Effector memory CD8-positive, alpha-beta T cell (primary cell): ENCODE results near the gene ATP6V0E2.

Experiments used
- ATAC-seq: fragments of 150-1000 bp; cut with Tn5 transposase; replicated peaks from 2 replicates; pipeline ENCODE4 v1.10.0; 2021; ENCODE audit warnings: mild to moderate bottlenecking, moderate library complexity
- DNase-seq, 3 experiments: peaks; one replicate each; pipeline ENCODE4 v3.0.0; 2021
- H3K27ac Mint-ChIP-seq, 2 donors: one replicate each; pipeline ENCODE4 v1.8.0; 2022; ENCODE audit warnings: mild to moderate bottlenecking in 2 of 2, mixed read lengths in 2 of 2, moderate library complexity in 2 of 2
- H3K27me3 Mint-ChIP-seq, 2 donors: one replicate each; pipeline ENCODE4 v1.8.0; 2022; ENCODE audit warnings: mixed read lengths in 2 of 2
- H3K36me3 Mint-ChIP-seq: one replicate; pipeline ENCODE4 v1.8.0; 2022; ENCODE audit warnings: mild to moderate bottlenecking, moderate library complexity, mixed read lengths; ENCODE audit not compliant: insufficient read depth
- H3K4me1 Mint-ChIP-seq, 2 donors: one replicate each; pipeline ENCODE4 v1.8.0; 2022; ENCODE audit warnings: low read depth in 2 of 2, mixed read lengths in 2 of 2
- H3K4me3 Mint-ChIP-seq, 2 donors: one replicate each; pipeline ENCODE4 v1.8.0; 2022; ENCODE audit warnings: mild to moderate bottlenecking in 2 of 2, mixed read lengths in 2 of 2, moderate library complexity in 2 of 2
- H3K9me3 Mint-ChIP-seq, 2 donors: one replicate each; pipeline ENCODE4 v1.8.0; 2022; ENCODE audit warnings: mixed read lengths in 2 of 2

Gene ATP6V0E2

DNA sequence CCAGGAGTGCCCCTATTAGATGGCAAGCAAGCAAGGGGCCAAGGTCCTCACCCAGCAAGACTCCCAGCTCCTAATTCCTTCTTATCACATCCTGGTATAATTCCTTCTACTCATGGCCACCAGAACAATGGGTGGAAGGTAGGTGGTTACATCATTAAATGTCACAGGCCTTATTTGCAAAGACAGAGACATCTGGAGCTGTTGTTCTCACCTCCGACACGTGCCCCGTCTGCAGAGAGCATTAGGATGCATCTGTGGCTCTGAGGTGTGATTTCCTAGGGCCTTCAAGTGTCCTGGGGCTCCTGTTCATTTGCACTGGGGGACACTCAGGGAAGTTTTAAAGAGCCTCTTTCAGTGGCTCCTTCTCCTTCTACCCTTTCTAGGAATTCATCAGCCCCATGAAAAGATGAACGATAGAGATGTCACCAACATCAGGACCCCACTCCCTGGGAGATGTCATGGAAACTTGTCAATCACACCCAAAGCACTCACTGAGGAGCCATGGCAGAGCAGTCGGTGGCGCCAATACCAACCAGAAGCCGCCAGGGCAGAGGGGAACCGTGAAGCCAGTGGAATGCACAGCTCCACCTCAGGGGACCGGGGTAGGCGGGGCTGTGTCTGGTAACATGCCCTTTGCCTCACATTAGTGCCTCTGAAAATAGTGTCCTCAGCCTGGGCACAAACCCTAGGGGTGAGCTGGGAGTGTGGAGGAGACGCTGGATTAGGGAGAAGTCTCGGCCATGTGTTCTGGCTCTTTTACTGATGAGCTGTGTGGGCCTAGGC lies 2.9 kb upstream of the ATP6V0E2 start:
- Mint-ChIP-seq H3K36me3 (peaks cover 12% of the 10 kb centered on the region), H3K27me3 (no peaks in the 10 kb centered on the region), H3K27ac (peak overlapping the region; percentile 84 to 88), H3K4me1 (peaks cover 61 to 77% of the 10 kb centered on the region in 2 donors), H3K9me3 (no peaks in the 10 kb centered on the region), H3K4me3 (peak overlapping the region; percentile 70 to 86)
- ATAC-seq (peak; percentile 28), DNase-seq (peak; percentile 20 to 40 (median 20))

DNA sequence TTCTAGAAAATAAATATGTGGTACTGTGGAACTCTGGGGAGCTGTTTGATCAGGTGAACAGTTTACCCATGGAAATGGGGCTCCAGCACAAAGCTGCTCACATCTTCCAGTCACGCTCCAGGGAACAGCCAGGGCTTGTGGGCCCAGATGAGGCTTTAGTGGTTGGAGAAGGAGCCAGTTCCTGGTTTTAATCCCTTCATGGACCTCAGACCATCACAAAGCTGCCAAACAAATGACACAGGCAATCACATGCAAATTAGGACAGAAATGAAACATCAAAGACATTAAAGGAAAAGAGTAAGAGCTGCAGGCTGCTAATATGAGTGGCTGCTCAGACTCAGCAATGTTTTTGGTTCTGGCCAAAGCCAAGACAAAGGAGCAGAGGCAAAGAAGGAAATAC lies 2.2 kb upstream of the ATP6V0E2 start:
- no peaks in the 10 kb centered on the region for H3K27me3 Mint-ChIP-seq
- peak overlapping the region in 1 of 2 donors; percentile 88 for H3K27ac Mint-ChIP-seq
- DNase-seq (no peak), ATAC-seq (no peak)
- H3K36me3 Mint-ChIP-seq, result peaks cover 18% of the 10 kb centered on the region
- H3K9me3 Mint-ChIP-seq, result no peaks in the 10 kb centered on the region
- peak overlapping the region; percentile 70 to 86 for H3K4me3 Mint-ChIP-seq
- H3K4me1 Mint-ChIP-seq, result peaks cover 59 to 75% of the 10 kb centered on the region in 2 donors

DNA sequence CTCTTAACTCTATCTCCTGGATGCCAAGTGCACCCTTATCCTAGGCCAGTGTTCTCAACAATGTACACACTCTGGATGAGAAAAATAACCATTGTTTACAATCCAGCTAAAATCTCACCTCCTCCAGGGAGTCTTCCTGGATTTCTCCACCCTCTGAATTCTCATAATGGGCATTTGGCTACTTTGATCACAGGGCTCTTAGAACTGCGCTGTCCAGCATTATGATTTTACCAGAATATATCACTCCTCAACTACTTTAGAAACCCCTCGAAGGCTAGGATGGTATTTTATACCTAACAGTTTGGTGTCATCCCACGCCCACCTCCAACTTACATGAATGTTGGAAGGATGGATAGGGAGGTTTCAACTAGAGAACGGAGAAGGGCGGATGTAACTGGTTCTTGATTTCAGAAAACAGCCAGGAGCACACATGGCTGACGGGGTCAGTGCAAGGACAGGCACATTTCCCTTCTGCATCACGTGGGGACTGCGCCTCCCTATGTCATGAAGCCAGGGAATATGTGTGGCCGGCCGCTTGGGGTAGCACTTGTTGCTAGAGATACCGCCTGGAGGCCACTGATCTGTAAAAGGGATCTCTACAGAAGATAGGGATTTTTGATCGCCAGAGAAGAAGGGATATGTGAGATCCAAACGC lies 1.2 kb upstream of the ATP6V0E2 start:
- peak overlapping the region; percentile 71 to 72 for H3K27ac Mint-ChIP-seq
- ATAC-seq (no peak), DNase-seq (no peak)
- H3K4me1 Mint-ChIP-seq, result peaks cover 55 to 66% of the 10 kb centered on the region in 2 donors
- H3K27me3 Mint-ChIP-seq, result no peaks in the 10 kb centered on the region
- no peaks in the 10 kb centered on the region for H3K9me3 Mint-ChIP-seq
- peak overlapping the region; percentile 86 to 87 for H3K4me3 Mint-ChIP-seq
- H3K36me3 Mint-ChIP-seq, result peaks cover 23% of the 10 kb centered on the region

DNA sequence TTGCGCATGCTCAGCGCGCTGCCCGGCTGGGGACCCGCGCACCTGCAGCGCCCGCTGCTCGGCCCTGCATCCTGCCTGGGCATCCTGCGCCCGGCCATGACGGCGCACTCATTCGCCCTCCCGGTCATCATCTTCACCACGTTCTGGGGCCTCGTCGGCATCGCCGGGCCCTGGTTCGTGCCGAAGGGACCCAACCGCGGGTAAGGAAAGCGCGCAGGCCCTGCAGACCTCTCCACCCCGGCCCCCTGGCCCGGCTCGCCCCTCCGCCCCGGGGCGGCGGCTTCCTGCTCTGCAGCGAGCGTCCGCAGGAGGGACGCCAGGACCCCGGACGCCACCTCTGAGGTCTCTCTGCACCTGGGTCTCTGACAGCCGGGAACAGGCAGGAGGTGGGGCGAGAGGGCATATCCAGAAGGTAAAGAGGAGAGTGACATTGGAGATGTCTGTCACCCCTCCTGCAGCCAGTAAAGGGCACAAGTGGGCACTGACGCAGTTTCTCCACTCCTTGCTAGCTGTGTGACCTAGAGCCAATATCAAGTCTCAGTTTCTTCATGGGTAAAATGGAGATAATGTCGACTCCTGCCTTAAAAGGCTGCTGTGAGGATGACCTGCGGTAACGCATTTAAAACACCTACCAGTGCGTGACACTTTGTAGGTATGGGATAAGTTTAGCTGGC lies 338 bp downstream of the ATP6V0E2 start:
- Mint-ChIP-seq H3K27me3 (no peaks in the 10 kb centered on the region), H3K27ac (peak overlapping the region; percentile 28 to 71), H3K4me3 (peak overlapping the region; percentile 86 to 87), H3K4me1 (peaks cover 45 to 55% of the 10 kb centered on the region in 2 donors), H3K9me3 (no peaks in the 10 kb centered on the region), H3K36me3 (peaks cover 27% of the 10 kb centered on the region)
- ATAC-seq, result peak; percentile 14
- DNase-seq, result no peak

DNA sequence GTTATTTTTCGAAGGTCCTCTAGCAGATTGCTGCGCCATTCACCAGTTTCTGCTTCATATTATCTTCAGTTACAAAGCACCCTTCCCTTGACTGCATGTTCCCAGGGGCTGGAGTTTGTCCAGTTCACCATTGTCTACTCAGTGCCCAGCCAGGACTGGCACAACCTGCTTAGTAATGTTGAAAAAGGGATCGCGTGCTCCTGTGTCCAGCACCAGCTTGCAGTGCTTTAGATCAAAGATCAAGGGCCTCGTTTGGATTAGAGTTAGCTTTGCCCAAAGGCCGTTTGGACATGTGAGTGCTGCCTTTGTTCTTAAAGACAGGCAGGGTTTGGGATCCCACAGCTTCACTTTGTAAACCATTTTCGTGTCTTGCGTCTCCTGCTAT lies 867 bp downstream of the ATP6V0E2 start:
- ATAC-seq, result no peak
- Mint-ChIP-seq H3K36me3 (peaks cover 25% of the 10 kb centered on the region), H3K27me3 (no peaks in the 10 kb centered on the region), H3K4me3 (peak overlapping the region; percentile 86 to 87), H3K27ac (peak overlapping the region; percentile 17 to 71), H3K4me1 (peaks cover 40 to 50% of the 10 kb centered on the region in 2 donors), H3K9me3 (no peaks in the 10 kb centered on the region)
- no peak for DNase-seq

DNA sequence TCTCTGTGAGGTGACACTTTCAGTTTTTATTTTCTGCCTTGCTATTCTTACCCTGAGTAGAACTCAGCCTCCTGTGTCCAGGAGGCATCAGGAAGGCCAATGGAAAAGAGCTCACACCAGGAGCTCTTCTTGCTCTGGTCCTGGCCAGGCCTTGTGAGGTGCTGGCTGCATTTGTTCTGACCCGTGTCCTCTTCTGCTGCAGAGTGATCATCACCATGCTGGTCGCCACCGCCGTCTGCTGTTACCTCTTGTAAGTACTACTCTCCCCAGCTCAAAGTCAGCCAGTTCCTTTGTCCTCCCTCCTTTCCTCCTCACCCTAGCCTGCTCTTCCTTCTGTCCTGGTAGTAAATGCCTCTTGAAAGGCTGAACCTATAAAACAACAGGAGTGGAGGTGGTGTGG lies 1.6 kb downstream of the ATP6V0E2 start:
- Mint-ChIP-seq H3K4me3 (peak overlapping the region; percentile 86 to 87), H3K9me3 (no peaks in the 10 kb centered on the region)

DNA sequence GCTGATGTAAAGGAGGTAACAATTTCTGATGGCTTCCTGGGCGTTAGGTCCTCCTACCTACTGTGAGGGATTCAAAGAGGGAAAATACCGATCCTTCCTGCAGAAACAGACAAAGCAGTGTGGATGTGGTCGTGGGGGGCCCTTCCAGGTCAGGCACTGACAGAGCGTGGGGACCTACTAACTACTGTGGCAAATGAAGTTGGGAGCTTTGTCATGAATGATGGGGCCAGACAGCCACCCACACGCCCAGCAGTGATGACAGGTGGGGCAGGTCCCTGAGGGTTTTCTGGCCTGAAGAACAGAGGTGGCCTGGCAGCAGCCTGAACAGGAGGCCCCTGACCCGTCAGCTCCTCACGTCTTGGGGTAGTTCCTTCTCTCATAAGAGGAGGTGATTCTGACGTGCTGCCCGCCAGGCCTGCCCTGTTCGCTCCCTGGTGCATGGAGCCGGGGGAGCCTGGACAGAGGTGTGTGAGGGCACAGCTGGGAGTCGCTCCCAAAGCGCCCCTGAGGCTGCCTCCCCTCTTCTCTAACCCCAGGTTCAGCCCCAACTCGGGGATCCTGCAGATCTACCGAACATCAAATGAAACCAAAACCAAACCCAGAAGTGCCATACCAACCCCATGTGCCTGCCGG lies 4.2 kb downstream of the ATP6V0E2 start:
- Mint-ChIP-seq H3K4me3 (no peak overlapping the region), H3K27ac (no peak overlapping the region), H3K27me3 (no peaks in the 10 kb centered on the region), H3K4me1 (peaks cover 18 to 22% of the 10 kb centered on the region in 2 donors), H3K9me3 (no peaks in the 10 kb centered on the region), H3K36me3 (peaks cover 28% of the 10 kb centered on the region)
- ATAC-seq (no peak), DNase-seq (no peak)

More for the DNA sequence above, 1.6 kb downstream of the ATP6V0E2 start:
- no peak for ATAC-seq
- H3K27me3 Mint-ChIP-seq, result no peaks in the 10 kb centered on the region
- no peak for DNase-seq
- H3K27ac Mint-ChIP-seq, result peak overlapping the region in 1 of 2 donors; percentile 17
- peaks cover 26% of the 10 kb centered on the region for H3K36me3 Mint-ChIP-seq
- H3K4me1 Mint-ChIP-seq, result peaks cover 33 to 42% of the 10 kb centered on the region in 2 donors

DNA sequence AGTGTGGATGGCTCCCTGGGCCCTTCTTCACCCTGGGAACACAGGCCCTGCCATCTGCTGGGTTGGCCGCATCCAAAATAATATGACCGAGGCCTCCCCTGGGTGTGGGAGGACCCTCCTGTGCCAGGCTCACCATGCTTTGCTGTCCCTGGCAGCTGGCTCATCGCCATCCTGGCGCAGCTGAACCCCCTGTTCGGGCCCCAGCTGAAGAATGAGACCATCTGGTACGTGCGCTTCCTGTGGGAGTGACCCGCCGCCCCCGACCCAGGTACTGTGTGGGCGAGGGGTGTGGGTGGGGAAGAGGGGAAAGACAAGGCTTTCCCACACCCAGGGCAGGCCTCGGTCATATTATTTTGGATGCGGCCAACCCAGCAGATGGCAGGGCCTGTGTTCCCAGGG lies 4.8 kb downstream of the ATP6V0E2 start:
- H3K4me3 Mint-ChIP-seq, result no peak overlapping the region
- no peaks in the 10 kb centered on the region for H3K27me3 Mint-ChIP-seq
- ATAC-seq (no peak), DNase-seq (no peak)
- H3K9me3 Mint-ChIP-seq, result no peaks in the 10 kb centered on the region
- peaks cover 28% of the 10 kb centered on the region for H3K36me3 Mint-ChIP-seq
- no peak overlapping the region for H3K27ac Mint-ChIP-seq
- H3K4me1 Mint-ChIP-seq, result peaks cover 20 to 27% of the 10 kb centered on the region in 2 donors

DNA sequence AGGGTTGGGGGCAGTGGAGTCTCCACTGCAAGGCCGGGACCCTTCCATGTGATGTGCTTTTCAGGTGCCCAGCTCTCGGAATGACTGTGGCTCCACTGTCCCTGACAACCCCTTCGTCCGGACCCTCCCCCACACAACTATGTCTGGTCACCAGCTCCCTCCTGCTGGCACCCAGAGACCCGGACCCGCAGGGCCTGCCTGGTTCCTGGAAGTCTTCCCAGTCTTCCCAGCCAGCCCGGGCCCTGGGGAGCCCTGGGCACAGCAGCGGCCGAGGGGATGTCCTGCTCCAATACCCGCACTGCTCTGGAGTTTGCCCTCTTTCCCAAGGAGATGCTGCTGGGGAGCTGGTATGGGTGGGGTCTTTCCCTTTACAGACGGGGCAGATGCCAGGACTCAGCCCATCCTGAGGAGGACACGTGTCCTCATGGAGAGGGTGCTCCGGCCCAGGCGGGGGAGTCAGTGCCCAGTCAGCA lies 5.5 kb downstream of the ATP6V0E2 start:
- H3K4me1 Mint-ChIP-seq, result peaks cover 22 to 27% of the 10 kb centered on the region in 2 donors
- no peak overlapping the region for H3K4me3 Mint-ChIP-seq
- DNase-seq (no peak), ATAC-seq (no peak)
- H3K9me3 Mint-ChIP-seq, result no peaks in the 10 kb centered on the region
- H3K27ac Mint-ChIP-seq, result no peak overlapping the region
- no peaks in the 10 kb centered on the region for H3K27me3 Mint-ChIP-seq
- H3K36me3 Mint-ChIP-seq, result peaks cover 28% of the 10 kb centered on the region

DNA sequence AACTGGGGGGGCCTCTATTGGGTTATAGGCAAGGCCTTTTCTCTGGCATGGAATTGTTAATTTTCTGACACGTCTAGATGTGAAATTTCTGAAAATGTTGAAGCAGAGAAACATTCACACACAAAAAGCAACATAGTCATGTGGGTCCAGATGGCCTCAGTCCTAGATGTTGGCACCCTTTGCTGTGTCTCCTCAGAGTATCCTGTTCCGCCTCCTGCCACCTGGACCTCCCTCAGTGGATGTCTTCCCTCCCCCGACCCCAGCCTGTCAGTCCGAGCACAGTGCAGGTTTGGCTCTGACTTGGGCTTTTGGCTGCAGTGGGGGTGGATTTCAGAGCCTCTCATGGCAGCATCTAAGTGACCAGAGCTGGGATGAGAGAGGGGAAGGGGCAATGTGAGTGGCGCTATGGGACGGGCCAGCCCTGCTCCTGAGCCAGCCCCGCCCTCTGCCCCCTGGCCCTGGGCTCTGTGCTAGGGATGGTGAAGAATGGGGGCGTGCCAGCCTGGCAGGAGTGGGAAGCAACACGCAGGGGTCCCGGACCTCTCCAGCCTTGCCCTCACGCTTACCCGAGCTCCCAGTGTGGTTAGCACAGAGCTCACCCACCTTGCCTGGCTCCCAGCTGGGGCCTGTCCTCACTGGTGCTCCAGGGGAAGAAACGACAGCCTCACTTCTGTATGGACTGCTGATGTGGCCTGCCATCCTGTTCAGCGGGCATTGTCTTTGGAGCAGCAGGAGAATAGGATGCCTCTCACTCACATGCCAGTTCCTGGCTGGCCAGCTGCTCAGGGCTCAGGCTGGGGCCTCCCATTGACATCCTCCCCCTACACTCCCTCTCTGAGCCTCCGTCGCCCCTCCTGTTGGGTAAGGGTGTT lies 6.2 kb downstream of the ATP6V0E2 start:
- H3K9me3 Mint-ChIP-seq, result no peaks in the 10 kb centered on the region
- DNase-seq, result no peak
- no peak for ATAC-seq
- H3K36me3 Mint-ChIP-seq, result peaks cover 28% of the 10 kb centered on the region
- H3K4me3 Mint-ChIP-seq, result no peak overlapping the region
- H3K27me3 Mint-ChIP-seq, result no peaks in the 10 kb centered on the region
- peaks cover 15 to 22% of the 10 kb centered on the region in 2 donors for H3K4me1 Mint-ChIP-seq
- H3K27ac Mint-ChIP-seq, result no peak overlapping the region

DNA sequence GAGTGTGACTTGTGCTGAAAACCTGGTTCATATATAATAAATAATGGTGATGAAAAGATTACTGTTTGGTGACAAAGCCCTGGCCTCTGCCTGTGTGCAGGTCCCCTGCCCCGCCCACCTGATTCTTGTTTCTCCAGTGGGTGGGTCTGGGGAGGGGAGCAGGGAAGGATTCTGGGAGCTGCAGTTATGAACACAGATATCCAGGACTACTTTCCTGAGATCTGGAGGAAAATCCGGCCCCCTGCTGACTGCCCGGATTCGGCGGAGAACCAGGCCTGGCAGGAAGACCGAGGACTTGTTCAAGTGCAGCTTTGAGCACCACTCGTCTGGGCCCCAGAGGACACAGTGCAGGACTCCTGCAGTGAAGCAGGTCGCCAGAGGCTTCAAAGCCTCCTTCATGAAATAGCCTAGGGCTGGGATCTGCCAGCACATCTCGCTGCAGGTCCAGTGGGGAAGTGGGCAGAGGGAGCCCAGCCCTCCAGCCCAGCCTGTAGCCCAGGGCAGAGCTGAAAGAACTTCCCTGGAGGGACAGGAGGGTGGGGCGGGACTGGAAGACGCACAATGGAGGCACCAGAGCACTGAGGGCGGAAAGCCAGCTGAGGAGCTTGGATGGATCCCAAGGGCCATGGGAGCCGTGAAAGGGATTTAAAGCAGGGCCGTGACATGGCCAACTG lies 7.0 kb downstream of the ATP6V0E2 start:
- H3K4me3 Mint-ChIP-seq, result no peak overlapping the region
- peaks cover 28% of the 10 kb centered on the region for H3K36me3 Mint-ChIP-seq
- no peaks in the 10 kb centered on the region for H3K27me3 Mint-ChIP-seq
- peak overlapping the region in 1 of 2 donors; percentile 84 for H3K27ac Mint-ChIP-seq
- ATAC-seq (no peak), DNase-seq (no peak)
- no peaks in the 10 kb centered on the region for H3K9me3 Mint-ChIP-seq
- peaks cover 7 to 14% of the 10 kb centered on the region in 2 donors for H3K4me1 Mint-ChIP-seq
